ENCODE results near the gene SNX11.

The SNX11 gene

GRCh38 chr17:48162946-48163506 lies 55.5 kb downstream of the SNX11 start:
- Histone ChIP-seq H3K9me2 (ENCODE audit: low read depth, low read length) (no peaks in the 10 kb centered on the region), H3K4me2 (ENCODE audit: low read length) (no peak overlapping the region), H3K4me1 (ENCODE audit: insufficient read depth, low read length, severe bottlenecking) (no peaks in the 10 kb centered on the region), H3F3A (ENCODE audit: insufficient read depth, low read length) (no peaks in the 10 kb centered on the region), H3K27ac (ENCODE audit: low read depth, low read length, poor library complexity, severe bottlenecking) (no peak overlapping the region), H2AFZ (ENCODE audit: low read length) (no peak overlapping the region), H3K9me3 (ENCODE audit: low read length) (no peaks in the 10 kb centered on the region), H4K20me1 (ENCODE audit: insufficient read depth, low read length) (no peaks in the 10 kb centered on the region), H3K4me3 (ENCODE audit: low read depth, low read length, poor library complexity, severe bottlenecking) (no peak overlapping the region), H3K9ac (ENCODE audit: low read length) (no peak overlapping the region), H3K36me3 (ENCODE audit: insufficient read depth, low read length) (no peaks in the 10 kb centered on the region), H3K79me2 (ENCODE audit: insufficient read depth, low read length) (no peaks in the 10 kb centered on the region), H3K27me3 (ENCODE audit: insufficient read depth, low read length) (0 out of 2 replicates have a peak, but pooled peaks cover 3% of the 10 kb centered on the region)
- TF ChIP-seq CTCF (IDR thresholded peaks at IDR 0.05; ENCODE audit: low read length) = no peak
- no peak for TF ChIP-seq EZH2 (IDR thresholded peaks at IDR 0.05; ENCODE audit: borderline replicate concordance, low read length)

GRCh38 chr17:48163809-48164208 lies 56.2 kb downstream of the SNX11 start:
- Histone ChIP-seq H3K27ac (ENCODE audit: low read depth, low read length, poor library complexity, severe bottlenecking) (no peak overlapping the region), H3K4me2 (ENCODE audit: low read length) (no peak overlapping the region), H3K9ac (ENCODE audit: low read length) (no peak overlapping the region)

GRCh38 chr17:48169926-48170325 lies 62.4 kb downstream of the SNX11 start:
- H3K9ac ChIP-seq (ENCODE audit: low read length) = no peak overlapping the region
- H3K79me2 ChIP-seq (ENCODE audit: insufficient read depth, low read length) = no peaks in the 10 kb centered on the region
- H3K36me3 ChIP-seq (ENCODE audit: insufficient read depth, low read length) = no peaks in the 10 kb centered on the region
- no peak overlapping the region for H2AFZ ChIP-seq (ENCODE audit: low read length)
- H3K4me3 ChIP-seq (ENCODE audit: low read depth, low read length, poor library complexity, severe bottlenecking) = no peak overlapping the region
- H3K27ac ChIP-seq (ENCODE audit: low read depth, low read length, poor library complexity, severe bottlenecking) = no peak overlapping the region
- TF ChIP-seq CTCF (IDR thresholded peaks at IDR 0.05; ENCODE audit: low read length) (no peak), EZH2 (IDR thresholded peaks at IDR 0.05; ENCODE audit: borderline replicate concordance, low read length) (no peak)
- H3K9me3 ChIP-seq (ENCODE audit: low read length) = no peaks in the 10 kb centered on the region
- no peaks in the 10 kb centered on the region for H4K20me1 ChIP-seq (ENCODE audit: insufficient read depth, low read length)
- H3K9me2 ChIP-seq (ENCODE audit: low read depth, low read length) = no peaks in the 10 kb centered on the region
- H3K4me1 ChIP-seq (ENCODE audit: insufficient read depth, low read length, severe bottlenecking) = no peaks in the 10 kb centered on the region
- no peak overlapping the region for H3K4me2 ChIP-seq (ENCODE audit: low read length)
- H3K27me3 ChIP-seq (ENCODE audit: insufficient read depth, low read length) = 0 out of 2 replicates have a peak, but pooled peaks cover 3% of the 10 kb centered on the region
- no peaks in the 10 kb centered on the region for H3F3A ChIP-seq (ENCODE audit: insufficient read depth, low read length)

More at GRCh38 chr17:48163809-48164208, 56.2 kb downstream of the SNX11 start:
- no peaks in the 10 kb centered on the region for H3F3A ChIP-seq (ENCODE audit: insufficient read depth, low read length)
- H3K79me2 ChIP-seq (ENCODE audit: insufficient read depth, low read length) = no peaks in the 10 kb centered on the region
- no peaks in the 10 kb centered on the region for H3K9me3 ChIP-seq (ENCODE audit: low read length)
- 0 out of 2 replicates have a peak, but pooled peaks cover 3% of the 10 kb centered on the region for H3K27me3 ChIP-seq (ENCODE audit: insufficient read depth, low read length)
- no peaks in the 10 kb centered on the region for H3K36me3 ChIP-seq (ENCODE audit: insufficient read depth, low read length)
- no peaks in the 10 kb centered on the region for H3K4me1 ChIP-seq (ENCODE audit: insufficient read depth, low read length, severe bottlenecking)
- no peak overlapping the region for H2AFZ ChIP-seq (ENCODE audit: low read length)
- TF ChIP-seq EZH2 (IDR thresholded peaks at IDR 0.05; ENCODE audit: borderline replicate concordance, low read length) = no peak
- TF ChIP-seq CTCF (IDR thresholded peaks at IDR 0.05; ENCODE audit: low read length) = no peak
- no peak overlapping the region for H3K4me3 ChIP-seq (ENCODE audit: low read depth, low read length, poor library complexity, severe bottlenecking)
- H3K9me2 ChIP-seq (ENCODE audit: low read depth, low read length) = no peaks in the 10 kb centered on the region
- no peaks in the 10 kb centered on the region for H4K20me1 ChIP-seq (ENCODE audit: insufficient read depth, low read length)

All from OCI-LY1 (cell line).